Right renal cortex interstitium (tissue), 3 donors: ENCODE data around the gene CROCC. TPM values are rescaled to one million over a fixed set of nuclear protein-coding genes. Genes with fewer than 3 reads are reported as not detected.
"Not testable (repeated sequence)": the region's sequence is repeated elsewhere in the genome, so short reads cannot be mapped to it uniquely, and the experiment has no call there.

ENCODE experiments used
- DNase-seq, 3 donors: peaks; one replicate each; pipeline ENCODE4 v3.0.0-alpha.2; 2013; ENCODE audit warnings: low read depth in 3 of 3, low spot score in 2 of 3
- polyA plus RNA-seq, 3 donors: library from polyadenylated mRNA; unstranded; fragments of 120-200 nt; gene quantifications; one replicate each; pipeline ENCODE4 v1.2.1, GENCODE V29; 2013; ENCODE audit not compliant: insufficient read length in 3 of 3

The CROCC gene
- polyA plus RNA-seq, 3 donors = 21.4 to 27.8 (median 25.0) TPM

DNA sequence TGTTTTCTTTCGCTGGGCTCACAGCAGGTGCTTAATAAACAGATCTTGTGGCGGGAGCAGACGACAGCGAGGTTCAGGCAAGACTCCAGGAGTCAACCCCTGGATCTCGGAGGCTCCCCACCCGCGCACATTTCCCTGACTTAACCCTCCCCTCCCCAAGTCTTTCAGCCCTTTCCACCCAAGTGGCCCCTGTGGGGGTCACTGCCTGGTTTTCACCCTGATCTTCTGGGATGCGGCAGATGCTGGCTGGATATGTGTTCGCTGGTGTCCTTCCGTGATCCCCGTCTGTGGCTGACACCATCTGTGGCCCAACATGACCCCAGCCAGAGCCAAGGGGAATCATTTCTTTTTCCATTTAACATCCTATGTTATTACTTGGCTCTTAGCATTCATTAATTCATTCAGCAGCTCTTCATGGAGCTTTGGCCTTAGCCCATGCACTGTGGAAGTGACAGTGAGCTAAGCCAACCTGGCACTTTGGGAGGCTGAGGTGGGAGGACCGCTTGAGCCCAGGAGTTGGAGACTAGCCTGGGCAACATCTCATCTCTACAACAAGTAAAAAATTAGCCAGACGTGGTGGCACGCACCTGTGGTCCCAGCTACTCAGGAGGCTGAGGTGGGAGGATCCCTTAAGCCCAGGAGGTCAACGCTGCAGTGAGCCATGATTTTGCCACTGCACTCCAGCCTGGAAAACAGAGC lies 6.7 kb upstream of the CROCC start:
- DNase-seq = not testable (repeated sequence)

DNA sequence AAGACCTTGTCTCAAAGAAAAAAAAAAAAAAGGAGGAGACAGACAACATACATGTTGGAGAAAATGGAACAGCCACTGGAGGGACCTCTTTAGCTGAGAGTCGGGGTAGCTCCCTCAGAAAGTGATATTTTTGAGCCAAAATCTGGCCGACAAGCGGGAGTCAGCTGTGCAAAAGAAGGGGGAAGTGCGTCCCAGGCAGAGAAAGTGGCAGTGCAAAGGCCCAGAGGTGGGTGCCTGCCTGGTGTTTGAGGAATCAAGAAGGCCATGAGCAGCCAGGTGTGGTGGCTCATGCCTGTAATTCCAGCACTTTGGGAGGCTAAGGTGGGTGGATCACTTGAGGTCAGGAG lies 6.1 kb upstream of the CROCC start:
- DNase-seq = no peak

DNA sequence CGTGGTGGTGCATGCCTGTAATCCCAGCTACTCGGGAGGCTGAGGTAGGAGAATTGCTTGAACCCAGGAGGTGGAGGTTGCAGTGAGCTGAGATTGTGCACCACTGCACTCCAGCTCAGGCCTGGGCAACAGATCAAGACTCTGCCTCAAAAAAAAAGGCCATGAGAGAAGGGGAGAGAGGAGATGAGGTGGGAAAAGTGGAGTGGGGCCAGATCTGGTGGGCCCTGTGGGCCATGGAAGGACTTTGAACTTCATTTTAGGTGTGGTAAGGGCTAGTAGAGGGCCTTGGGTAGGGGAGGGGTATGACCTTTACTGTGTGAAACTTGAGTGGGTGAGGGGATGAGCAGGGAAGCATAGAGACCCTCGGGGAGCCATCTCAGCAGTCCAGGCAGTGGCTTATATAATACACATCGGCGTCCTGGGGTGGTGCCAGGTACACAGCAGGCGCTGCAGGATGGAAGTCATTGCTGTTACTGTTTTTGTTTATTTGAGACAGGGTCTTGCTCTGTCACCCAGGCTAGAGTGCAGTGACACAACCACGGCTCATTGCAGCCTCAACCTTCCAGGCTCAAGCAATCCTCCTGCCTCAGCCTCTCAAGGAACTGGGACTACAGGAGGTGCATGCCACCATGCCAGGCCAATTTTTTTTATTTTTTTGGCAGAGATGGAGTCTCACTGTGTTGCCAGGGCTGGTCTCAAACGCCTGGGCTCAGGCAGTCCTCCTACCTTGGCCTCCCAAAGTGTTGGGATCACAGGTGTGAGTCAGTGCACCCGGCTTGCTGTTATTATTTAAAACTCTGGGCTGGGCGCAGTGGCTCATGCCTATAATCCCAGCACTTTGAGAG lies 5.5 kb upstream of the CROCC start:
- not testable (repeated sequence) for DNase-seq

DNA sequence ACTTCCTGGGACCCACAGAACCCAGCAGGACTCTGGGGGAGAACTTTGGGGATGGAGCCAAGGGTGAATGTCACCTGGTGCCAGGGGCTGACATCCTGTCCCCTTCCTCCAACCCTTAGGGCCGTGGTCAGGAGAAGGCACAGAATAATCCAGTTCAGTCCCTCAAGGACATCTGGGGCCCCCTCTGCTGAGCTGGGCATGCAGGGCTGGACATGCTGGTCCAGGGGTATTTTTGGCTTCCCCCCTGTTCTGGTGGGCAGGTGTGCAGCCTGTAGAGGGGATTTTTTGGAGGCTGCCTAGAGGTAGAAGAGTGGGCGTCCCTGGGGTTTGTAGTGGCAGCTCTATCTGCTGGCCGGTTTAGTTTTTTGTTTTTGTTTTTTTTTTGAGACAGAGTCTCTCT lies 3.4 kb upstream of the CROCC start:
- no peak for DNase-seq

DNA sequence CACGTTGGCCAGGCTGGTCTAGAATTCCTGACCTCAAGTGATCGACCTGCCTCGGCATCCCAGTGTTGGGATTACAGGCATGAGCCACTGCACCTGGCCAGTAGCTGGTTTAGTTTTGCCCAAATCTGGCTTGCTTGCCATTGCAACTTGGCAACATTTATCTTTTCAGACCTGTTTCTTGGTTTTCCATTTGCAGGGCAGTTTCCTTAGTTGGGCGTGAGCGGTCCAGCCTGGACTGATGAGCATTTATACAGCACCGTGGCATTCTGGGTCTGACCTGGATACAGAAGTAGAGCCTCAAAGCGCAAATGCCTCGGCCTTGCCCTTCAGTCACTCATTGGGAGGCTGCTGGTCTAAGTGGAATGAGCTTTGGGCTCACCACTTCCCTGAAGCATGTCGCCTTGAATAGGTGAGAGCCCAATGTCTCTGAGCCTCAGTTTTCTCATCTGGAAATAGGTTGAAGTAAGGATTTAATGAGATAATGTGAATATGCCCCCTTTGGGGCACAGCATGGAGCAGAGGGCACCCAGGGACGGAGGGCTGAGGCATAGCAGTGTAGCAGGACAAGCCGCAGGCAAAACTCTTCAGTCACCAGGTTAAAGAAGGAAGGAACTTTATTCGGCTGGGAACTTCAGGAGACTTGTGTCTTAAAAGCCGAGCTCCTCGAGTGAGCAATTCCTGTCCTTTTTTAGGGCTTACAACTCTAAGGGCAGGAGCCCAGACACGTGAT lies 2.6 kb upstream of the CROCC start:
- not testable (repeated sequence) for DNase-seq

DNA sequence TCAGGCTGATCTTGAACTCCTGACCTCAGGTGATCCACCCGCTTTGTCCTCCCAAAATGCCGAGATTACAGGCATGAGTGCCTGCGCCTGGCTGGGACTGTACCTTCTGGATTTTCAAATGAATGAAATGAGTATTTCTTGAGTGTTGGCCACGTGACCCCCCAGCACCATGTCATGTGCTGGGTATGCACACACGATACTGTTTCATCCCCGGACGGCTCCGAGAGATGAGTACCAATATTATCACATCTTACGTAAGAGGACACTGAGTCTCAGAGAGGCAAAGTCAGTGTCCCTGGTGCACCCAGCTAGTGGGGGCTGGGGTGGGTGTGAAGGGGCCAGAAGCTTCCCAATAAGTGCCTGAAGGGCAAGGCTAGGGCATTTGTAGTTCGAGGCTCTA lies 780 bp upstream of the CROCC start:
- no peak for DNase-seq

DNA sequence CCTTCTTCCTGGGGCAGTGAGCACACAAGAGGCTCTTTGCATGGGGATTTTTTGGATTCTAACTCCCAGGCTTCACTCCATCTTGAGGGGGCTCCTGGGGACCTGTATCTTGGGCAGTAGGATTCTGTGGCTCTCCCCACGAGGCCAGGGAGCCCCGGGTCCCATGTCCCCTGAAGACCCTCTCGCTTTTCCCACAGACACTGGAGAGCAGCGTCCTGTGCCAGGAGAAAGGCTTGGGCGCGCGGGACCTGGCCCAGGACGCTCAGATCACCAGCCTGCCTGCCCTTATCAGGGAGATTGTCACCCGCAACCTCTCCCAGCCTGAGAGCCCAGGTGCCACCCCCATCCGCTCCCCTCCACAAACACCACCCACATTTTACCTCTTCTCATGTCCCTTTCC lies 735 bp downstream of the CROCC start:
- DNase-seq = no peak

DNA sequence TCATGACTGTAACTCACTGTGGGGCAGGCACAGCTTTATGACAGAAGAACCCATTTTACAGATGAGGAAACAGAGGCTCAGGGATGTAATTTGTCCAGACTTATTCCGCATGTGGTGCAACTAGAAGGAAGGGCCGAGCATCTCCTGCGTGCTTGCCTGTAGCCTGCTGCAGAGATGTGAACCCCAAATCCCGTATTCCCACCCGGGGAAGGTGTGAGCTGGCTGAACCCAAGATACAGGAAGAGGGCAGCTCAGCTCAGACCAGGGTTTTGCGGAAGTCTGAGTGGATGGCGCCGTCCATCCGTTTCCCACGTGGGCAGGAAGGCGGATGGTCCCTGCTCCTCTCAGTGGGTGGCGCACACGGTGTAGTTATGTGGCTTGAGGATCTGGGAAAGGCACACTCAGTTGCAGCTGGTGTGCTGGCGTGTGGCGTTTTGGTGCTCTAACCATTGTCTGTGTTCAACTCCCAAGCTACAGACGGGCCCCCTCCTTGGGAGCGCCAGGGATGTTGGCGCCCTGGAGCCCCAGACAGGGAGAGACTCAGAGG lies 1.2 kb downstream of the CROCC start:
- DNase-seq = no peak

DNA sequence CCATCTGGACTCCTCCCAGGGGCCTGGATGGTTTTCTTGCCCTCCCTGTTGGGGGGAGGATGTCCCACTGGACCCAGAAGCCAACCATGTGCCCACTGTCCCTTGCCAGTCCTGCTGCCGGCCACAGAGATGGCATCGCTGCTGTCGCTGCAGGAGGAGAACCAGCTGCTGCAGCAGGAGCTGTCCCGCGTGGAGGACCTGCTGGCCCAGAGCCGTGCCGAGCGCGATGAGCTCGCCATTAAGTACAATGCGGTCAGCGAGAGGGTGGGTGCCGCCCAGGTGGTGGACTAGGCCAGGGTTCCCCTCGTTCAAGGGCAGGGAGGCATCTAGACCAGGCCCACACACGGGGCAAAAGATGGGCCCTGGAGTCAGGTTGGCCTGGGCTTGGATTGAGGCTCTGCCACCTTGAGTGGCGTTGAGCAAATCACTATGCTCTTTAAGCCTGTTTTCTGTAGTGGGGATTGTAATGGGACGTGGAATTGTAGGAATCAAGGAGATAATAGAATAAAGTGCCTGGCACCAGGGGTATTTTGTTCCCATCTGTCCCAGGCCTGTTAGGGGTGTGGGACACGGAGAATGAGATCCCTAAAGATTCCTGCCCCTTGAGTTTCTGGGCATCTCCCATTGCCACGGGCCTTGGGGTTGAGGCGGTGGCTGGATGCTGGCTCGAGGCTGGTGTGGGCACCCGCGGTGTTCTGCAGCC lies 2.6 kb downstream of the CROCC start:
- no peak for DNase-seq

DNA sequence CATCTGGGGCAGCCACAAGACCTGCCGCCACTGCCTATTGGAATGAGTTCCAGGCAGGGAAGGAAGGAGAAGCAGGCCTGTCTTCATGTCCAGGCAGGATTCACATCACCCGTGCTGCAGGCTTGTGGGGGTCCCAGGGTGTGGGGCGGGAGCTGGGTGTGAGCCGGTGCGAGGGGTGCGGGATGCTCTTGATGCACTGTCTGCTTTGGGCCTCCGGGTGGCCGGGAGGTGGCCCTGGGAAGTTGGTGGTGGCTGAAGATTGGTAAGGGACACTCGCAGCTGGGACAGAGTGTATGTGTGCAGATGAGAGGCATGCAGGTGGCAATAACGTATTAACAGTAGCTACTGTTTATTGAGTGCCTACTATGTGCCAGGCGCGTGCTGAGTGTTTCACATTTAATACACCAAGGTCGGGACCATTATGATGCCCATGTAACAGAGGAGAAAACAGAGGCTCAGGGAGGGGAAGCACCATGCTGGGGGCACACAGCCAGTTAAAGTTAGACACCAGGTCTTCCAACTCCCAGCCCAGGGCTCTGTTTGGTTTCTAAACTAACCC lies 3.3 kb downstream of the CROCC start:
- DNase-seq = no peak

DNA sequence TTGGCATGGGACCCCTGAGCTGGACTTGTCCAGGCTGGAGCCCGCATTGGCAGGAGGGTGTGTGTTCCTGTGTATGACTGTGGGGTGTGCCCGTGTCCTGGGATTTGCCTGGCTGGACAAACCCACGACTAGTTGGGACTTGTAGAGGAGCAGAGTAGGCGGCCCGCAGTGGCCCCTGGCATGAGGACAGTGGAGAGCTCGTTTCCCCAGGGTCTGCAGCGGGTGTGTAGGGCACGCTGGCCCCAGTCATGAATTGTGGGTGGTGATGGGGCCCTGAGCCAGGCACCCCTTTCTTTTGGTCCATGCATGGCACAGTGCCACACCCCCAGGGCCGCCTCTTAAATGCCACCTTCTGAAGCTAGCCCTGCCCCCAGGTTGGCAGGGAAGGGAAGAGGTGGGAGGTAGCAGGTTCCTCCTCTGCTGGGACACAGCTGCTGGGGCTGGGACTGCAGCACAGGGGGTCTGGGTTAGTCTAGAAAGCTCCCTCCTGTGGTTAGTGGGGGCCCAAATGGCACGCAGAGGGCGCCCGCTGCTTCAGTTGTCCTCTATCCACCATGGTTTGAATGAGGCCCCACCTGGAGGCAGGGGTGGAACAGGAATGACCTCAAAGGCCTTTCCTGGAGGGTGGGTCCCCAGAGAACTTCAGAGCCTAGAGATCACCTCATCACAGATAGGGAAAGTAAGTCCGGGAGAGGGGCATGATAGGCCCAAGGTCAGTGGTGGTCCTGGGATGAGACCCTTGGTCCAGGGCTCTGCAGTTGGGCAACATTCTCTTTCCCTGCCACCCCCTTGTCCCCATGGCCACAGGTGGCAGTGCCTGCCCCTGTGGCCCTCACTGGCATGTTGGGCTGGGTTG lies 4.1 kb downstream of the CROCC start:
- DNase-seq = no peak

DNA sequence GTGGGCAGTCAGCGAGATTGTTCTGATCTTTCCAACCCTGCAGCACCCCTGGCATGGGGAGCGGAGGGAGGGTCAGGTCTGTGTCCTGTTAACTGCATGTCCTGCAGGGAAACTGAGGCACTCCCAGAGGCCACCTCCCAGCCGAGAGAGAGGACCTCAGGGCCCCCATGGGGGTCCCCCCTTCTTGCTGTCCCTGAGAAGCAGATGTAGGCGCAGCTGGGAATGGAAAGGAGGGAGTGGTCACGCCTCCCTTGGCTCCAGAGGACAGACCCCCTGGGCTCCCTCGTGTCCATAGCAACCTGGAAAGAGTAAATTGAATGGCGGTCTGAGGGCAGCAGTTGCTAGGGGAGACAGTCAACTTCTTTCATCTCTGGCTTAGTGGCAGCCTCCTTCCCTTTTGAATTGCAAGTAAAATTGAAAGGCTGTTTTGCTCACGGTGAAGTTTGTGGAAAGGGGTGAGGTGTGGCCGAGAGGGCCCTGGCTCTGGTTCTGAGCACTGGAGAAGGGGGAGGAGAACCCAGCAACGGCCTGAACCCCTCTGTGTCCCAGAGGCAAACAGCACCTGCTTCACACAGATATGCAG lies 4.9 kb downstream of the CROCC start:
- DNase-seq = peak in 2 of 3 donors; percentile 54 to 72

DNA sequence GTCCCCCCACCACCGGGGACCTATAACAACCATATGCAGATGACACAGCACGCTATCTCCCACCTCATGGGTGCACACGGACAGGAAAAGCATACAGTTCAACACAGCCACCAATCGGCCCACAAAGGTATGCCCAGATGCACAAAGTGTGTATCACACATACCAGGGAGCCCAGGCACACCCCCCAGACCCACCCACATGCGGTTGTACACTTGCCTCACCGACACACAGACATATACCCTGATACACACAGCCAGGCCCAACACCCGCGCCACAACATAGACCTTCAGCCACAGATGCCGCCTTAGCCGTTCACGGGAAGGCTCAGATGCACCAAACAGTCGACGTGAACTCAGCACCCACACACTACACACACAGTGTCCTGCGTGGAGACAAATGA lies 5.5 kb downstream of the CROCC start:
- DNase-seq = no peak

DNA sequence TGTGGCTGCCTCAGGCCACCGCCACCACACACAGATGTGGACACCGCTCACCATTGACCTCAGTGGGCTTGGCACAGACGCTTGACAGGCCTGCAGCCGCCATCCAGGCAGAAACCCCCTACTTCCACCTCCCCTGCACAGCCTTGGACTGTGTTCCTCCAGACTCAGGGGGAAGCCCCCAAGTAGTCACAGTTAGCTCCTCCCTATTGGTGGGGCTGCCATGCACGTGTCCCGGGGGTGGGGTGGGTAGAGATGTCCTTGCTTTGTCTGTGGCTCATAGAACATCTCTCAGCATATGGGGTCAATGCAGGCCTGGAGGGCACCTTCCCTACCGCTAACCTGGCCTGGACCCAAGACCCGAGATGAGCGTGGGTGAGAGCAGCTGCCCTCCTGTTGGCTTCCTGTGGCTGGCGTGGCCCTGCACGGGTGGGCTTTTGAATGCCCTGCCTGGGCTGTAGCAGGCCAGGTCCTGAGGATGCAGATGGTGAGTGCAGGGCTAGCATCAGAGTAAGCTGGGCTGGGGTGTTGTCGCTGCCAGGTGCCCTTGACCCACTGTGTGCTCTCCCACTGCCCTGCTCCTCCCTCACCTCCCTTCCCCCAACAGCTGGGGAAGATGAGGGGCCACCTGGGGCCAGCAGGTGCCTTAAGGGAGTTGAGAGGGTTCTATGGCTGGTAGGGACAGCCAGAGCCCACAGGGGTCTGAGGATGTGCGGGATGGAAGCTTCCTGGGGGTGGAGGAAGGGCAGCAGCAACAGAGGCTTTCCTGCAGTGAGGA lies 6.2 kb downstream of the CROCC start:
- DNase-seq = no peak

DNA sequence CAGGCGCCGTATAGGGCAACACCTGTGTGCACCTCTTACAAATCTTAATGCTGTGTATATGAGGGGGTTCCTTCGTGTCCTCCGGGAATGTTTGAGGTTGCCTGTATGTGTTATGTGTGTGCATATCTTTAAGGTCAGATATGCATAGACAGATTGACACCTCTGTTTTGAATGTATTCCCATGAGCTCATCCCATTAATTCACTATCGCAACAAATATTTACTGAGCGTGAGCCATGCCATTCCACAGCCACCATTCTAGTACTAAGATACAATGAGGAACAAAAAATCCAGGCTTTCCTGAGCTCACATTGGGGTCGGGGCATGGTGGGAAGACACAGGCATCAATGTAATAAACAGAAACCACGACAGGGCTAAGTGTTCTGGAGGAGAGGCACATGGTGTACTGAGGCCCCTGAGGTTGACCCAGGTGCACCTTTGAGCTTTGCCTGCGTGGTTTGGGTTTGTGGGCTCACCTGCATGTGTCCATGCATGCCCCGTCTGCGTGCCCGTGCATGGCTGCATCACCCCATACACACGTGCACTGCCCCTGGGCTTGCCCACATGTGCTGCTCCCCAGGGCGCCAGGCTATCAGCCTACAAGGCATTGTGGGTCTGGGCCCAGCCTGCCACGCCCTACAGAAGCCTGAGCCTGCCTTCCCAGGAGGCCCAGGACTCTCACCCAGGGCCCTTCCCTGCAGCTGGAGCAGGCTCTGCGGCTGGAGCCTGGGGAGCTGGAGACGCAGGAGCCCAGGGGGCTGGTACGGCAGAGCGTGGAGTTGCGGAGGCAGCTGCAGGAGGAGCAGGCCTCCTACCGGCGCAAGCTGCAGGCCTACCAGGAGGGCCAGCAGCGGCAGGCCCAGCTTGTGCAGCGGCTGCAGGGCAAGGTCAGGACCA lies 7.7 kb downstream of the CROCC start:
- DNase-seq = not testable (repeated sequence)

DNA sequence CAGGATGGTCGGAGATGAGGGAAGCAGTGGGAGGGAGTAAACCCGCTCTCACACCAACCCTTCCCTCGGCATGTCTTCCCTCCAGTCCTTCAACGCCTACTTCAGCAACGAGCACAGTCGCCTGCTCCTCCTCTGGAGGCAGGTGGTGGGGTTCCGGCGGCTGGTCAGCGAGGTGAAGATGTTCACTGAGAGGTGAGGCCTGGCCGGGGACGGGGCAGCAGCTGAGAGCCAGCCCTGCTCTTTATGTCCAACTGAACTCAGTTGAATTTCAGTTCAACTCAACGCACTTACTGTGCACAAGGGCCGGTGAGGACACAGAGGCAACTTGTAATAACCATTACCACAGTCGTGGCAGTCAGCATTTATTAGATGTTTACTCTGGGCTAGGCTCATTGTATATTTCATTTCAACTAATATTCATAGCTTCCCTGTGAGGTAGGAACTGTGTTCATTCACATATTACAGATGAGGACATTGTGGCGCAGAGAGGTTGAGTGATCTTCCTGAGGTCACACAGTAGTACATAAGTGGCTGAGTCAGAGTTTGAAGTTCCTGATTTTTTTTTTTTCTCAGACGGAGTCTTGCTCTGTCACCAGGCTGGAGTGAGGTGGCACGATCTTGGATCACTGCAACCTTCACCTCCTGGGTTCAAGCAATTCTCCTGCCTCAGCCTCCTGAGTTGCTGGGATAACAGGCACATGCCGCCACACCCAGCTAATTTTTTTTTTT lies 9.6 kb downstream of the CROCC start:
- not testable (repeated sequence) for DNase-seq

DNA sequence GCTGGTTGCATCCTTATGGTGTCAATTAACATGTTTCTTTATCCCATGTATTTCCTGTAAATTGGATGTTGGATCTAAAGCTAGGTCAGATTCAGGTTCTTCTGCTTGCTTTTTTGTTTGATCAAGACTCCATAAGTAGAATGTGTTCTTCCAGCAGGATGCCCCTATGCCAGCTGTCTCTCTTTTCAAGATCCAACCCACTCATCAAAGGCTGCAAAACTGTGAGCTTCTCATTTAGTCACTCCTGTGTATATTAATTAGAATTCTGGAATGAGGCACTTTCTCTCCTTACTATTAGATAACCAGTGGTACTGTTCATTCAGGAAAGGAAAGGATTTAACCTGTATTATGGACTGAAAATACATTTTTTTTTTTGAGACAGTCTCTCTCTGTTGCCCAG lies 12.2 kb downstream of the CROCC start:
- not testable (repeated sequence) for DNase-seq
